Lower leg skin (tissue), 4 donors: ENCODE data around the gene C4BPA. TPM values are rescaled to one million over a fixed set of nuclear protein-coding genes. Genes with fewer than 3 reads are reported as not detected.

Experiments used
- DNase-seq, 2 donors: peaks; one replicate each; pipeline ENCODE4 v3.0.0-alpha.2; 2019; ENCODE audit warnings: low spot score in 2 of 2
- H3K4me3 ChIP-seq: fragments of 200-600 bp; sonication (generic); 2 replicates; pipeline ENCODE4 v1.5.1; 2017; ENCODE audit warnings: mild to moderate bottlenecking, low read depth; ENCODE audit not compliant: poor library complexity, severe bottlenecking
- POLR2A ChIP-seq, 2 donors: fragments of 450-650 bp; IDR thresholded peaks; one replicate each; pipeline ENCODE4 v1.6.1; 2016 to 2017; ENCODE audit warnings: antibody characterized with exemption in 2 of 2, mild to moderate bottlenecking in 1 of 2, moderate library complexity in 1 of 2
- WGBS, 2 donors: methylation state at CpG; one replicate each; pipeline ENCODE4 v1.1.5; 2018; 5-methylcytosine and 5-hydroxymethylcytosine counted together
- intact Hi-C: fragments of 100-400 bp; cut with DNase I; formaldehyde crosslinking; loops from one replicate; pipeline ENCODE4 v1.15.0; 2023; ENCODE audit warnings: low total_unique reads
- total RNA-seq, 4 donors: library from RNA; depleted of rRNA; stranded (reverse); fragments of >200 nt; gene quantifications; one replicate each; pipeline ENCODE4 v1.1.0, GENCODE V29; 2016
- TF ChIP-seq, protein P1 (sequence below), 3 donors: fragments of 450-650 bp; IDR thresholded peaks; one replicate each; pipeline ENCODE4 v1.5.1; 2016; ENCODE audit warnings: antibody characterized with exemption in 3 of 3, mild to moderate bottlenecking in 3 of 3, moderate library complexity in 2 of 3

Gene C4BPA
- total RNA-seq, 4 donors from 2014 or later = not detected

DNA sequence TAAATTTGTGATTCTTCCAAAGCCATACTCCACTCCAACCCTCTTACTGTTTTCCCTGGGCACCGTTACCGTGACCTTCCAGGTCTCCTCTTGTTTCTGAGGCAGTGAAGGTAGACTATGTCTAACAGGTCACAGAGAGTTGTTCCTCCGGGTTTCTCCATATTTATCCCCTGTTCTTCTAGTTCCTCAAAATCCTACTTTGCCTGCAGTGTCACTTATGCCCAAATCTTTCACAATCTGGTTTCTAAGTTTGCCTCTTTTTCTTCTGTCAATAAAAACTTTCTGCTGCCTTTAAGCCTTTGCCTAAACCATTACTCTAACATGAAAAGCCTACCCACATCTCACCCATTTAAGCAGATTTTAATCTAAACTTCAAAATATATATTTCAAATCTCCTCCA, 87.7 kb downstream of the C4BPA start:
- intact Hi-C loops = no loop called here
- 86 to 95% methylated on average over 3 of the region's 3 CpGs for WGBS, 2 donors
- DNase-seq = no peak
- no peak for TF ChIP-seq POLR2A (IDR thresholded peaks at IDR 0.05)
- TF ChIP-seq, protein P1, sequence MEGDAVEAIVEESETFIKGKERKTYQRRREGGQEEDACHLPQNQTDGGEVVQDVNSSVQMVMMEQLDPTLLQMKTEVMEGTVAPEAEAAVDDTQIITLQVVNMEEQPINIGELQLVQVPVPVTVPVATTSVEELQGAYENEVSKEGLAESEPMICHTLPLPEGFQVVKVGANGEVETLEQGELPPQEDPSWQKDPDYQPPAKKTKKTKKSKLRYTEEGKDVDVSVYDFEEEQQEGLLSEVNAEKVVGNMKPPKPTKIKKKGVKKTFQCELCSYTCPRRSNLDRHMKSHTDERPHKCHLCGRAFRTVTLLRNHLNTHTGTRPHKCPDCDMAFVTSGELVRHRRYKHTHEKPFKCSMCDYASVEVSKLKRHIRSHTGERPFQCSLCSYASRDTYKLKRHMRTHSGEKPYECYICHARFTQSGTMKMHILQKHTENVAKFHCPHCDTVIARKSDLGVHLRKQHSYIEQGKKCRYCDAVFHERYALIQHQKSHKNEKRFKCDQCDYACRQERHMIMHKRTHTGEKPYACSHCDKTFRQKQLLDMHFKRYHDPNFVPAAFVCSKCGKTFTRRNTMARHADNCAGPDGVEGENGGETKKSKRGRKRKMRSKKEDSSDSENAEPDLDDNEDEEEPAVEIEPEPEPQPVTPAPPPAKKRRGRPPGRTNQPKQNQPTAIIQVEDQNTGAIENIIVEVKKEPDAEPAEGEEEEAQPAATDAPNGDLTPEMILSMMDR (IDR thresholded peaks at IDR 0.05) = no peak
- no peak overlapping the region for H3K4me3 ChIP-seq

DNA sequence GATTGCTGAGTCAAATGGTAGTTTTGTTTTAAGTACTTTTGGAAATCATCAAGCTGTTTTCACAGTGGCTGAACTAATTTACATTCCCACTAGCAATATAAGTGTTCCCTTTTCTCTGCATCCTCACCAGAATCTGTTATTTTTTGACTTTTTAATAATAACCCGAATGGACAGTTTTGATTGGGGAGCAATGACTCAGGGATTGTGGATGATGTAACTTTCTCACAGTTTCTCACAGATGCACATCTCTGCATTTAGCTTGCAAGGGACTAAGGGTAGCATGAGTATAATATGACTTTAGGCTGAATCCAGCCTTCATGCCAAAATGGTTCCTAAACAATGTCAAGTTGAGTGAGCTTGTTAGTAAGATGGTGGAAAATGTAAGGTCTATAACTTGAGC, 90.2 kb downstream of the C4BPA start:
- WGBS, 2 donors = 83 to 89% methylated on average over 1 of the region's 1 CpG
- TF ChIP-seq, protein P1 (IDR thresholded peaks at IDR 0.05) = no peak
- no peak overlapping the region for H3K4me3 ChIP-seq
- DNase-seq = no peak
- intact Hi-C loops = no loop called here

Other genes starting within 250 kb of the C4BPA start
- gene IL20, start 238.6 kb upstream of the C4BPA start, total RNA-seq = not detected
- not detected for gene IL24, start 206.8 kb upstream of the C4BPA start, total RNA-seq
- 1 to 10 TPM in 2 of 4 donors, under 1 TPM in 1, not detected in 1; 0.34 to 1.4 (median 1.3) TPM for gene FCMR, start 182.3 kb upstream of the C4BPA start, total RNA-seq
- gene PIGR, start 157.8 kb upstream of the C4BPA start, total RNA-seq = 1 to 10 TPM in 2 of 4 donors, under 1 TPM in 1, not detected in 1; 0.55 to 4.7 (median 2.0) TPM
- not detected for gene FCAMR, start 133.8 kb upstream of the C4BPA start, total RNA-seq
- gene C1orf116, start 71.5 kb upstream of the C4BPA start, total RNA-seq = 100 to 1,000 TPM in 2 of 4 donors, 10 to 100 TPM in 2; 81.5 to 137 (median 110) TPM
- gene YOD1, start 53.0 kb upstream of the C4BPA start, total RNA-seq = 10 to 100 TPM; 47.5 to 91.8 (median 65.5) TPM
- gene PFKFB2, start 51.0 kb upstream of the C4BPA start, total RNA-seq = 10 to 100 TPM; 12.6 to 22.6 (median 16.8) TPM
- not detected for gene C4BPB, start 15.4 kb upstream of the C4BPA start, total RNA-seq
- 100 to 1,000 TPM; 153 to 260 (median 238) TPM for gene CD55, start 217.4 kb downstream of the C4BPA start, total RNA-seq